ENCODE data around the gene PHF24.

DNA sequence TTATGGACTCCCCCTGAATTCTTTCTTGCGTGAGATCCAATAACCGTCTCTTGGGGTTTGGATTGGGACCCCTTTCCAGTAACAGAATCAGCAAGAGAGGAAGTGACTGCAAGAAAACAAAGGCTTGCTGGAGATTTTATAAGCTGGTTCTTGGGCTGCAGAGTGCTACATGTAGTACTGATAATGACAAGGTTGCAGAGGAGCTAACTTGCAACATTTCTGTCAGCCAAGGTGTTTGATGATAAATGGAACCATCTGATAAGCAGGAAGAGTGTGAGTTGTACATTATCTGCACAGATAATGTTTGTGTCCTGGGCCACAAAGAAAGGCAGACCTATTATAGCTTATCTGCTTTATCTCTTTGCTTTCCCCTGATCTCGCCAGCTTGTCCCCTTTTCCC lies 68.6 kb downstream of the PHF24 start:
- TF ChIP-seq, protein P1, sequence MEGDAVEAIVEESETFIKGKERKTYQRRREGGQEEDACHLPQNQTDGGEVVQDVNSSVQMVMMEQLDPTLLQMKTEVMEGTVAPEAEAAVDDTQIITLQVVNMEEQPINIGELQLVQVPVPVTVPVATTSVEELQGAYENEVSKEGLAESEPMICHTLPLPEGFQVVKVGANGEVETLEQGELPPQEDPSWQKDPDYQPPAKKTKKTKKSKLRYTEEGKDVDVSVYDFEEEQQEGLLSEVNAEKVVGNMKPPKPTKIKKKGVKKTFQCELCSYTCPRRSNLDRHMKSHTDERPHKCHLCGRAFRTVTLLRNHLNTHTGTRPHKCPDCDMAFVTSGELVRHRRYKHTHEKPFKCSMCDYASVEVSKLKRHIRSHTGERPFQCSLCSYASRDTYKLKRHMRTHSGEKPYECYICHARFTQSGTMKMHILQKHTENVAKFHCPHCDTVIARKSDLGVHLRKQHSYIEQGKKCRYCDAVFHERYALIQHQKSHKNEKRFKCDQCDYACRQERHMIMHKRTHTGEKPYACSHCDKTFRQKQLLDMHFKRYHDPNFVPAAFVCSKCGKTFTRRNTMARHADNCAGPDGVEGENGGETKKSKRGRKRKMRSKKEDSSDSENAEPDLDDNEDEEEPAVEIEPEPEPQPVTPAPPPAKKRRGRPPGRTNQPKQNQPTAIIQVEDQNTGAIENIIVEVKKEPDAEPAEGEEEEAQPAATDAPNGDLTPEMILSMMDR (IDR thresholded peaks at IDR 0.05) = no peak
- TF ChIP-seq POLR2A (IDR thresholded peaks at IDR 0.05) (no peak), EP300 (IDR thresholded peaks at IDR 0.05) (no peak), POLR2AphosphoS5 (IDR thresholded peaks at IDR 0.05) (no peak)
